K562 (cell line): ENCODE data around the gene TSSK2. TPM values are rescaled to one million over a fixed set of nuclear protein-coding genes. Genes with fewer than 3 reads are reported as not detected.

Source experiments
- ATF7 ChIP-seq: fragments of 450-650 bp; IDR thresholded peaks from 2 replicates; pipeline ENCODE4 v1.7.1; 2014; ENCODE audit warnings: mild to moderate bottlenecking, moderate library complexity
- CAMTA2 ChIP-seq: fragments of 250-450 bp; sonication (Bioruptor Pico); conservative IDR thresholded peaks from 2 replicates; pipeline ENCODE4 v1.5.1; 2022
- CTBP1 ChIP-seq: fragments of 450-650 bp; IDR thresholded peaks from 2 replicates; pipeline ENCODE4 v1.6.1; 2016; ENCODE audit warnings: borderline replicate concordance
- EHMT2 ChIP-seq: fragments of 450-650 bp; IDR thresholded peaks from 2 replicates; pipeline ENCODE4 v1.6.1; 2018; ENCODE audit warnings: antibody characterized with exemption
- GMEB1 ChIP-seq: fragments of 250-450 bp; sonication (Bioruptor Pico); IDR thresholded peaks from 2 replicates; pipeline ENCODE4 v1.4.0; 2020; ENCODE audit warnings: mild to moderate bottlenecking
- GTF2B ChIP-seq: IDR thresholded peaks from 2 replicates; pipeline ENCODE4 v1.6.1; 2011; ENCODE audit not compliant: insufficient read length; ENCODE audit errors: extremely low read depth
- HIVEP1 ChIP-seq: fragments of 250-450 bp; sonication (Bioruptor Pico); IDR thresholded peaks from 2 replicates; pipeline ENCODE4 v1.4.0; 2020; ENCODE audit warnings: mild to moderate bottlenecking
- KDM2B ChIP-seq: fragments of 250-450 bp; sonication (Bioruptor Pico); IDR thresholded peaks from 2 replicates; pipeline ENCODE4 v1.8.0; 2021; ENCODE audit warnings: mild to moderate bottlenecking, moderate library complexity
- NKRF ChIP-seq: fragments of 450-650 bp; IDR thresholded peaks from 2 replicates; pipeline ENCODE4 v1.6.1; 2016; ENCODE audit warnings: borderline replicate concordance
- RBBP5 ChIP-seq: fragments of 200-600 bp; sonication (generic); IDR thresholded peaks from 2 replicates; pipeline ENCODE4 v1.6.1; 2012; ENCODE audit warnings: borderline replicate concordance, mild to moderate bottlenecking, low read length, control low read depth, inconsistent platforms; ENCODE audit not compliant: insufficient read depth, poor library complexity, severe bottlenecking
- REST ChIP-seq, 2 experiments: fragments of 450-650 bp; formaldehyde crosslinking in 1 of 2; IDR thresholded peaks; 2 replicates each; pipeline versions ENCODE4 v1.4.0 to v1.6.1; 2014 to 2020; ENCODE audit warnings: mild to moderate bottlenecking in 2 of 2, borderline replicate concordance in 1 of 2, low read depth in 1 of 2
- SMAD3 ChIP-seq: fragments of 450-650 bp; formaldehyde crosslinking; conservative IDR thresholded peaks from 2 replicates; pipeline ENCODE4 v1.4.0; 2020; ENCODE audit warnings: mild to moderate bottlenecking
- TEAD4 ChIP-seq, 2 experiments: sonication (generic) in 1 of 2; formaldehyde crosslinking in 1 of 2; IDR thresholded peaks; 2 replicates each; pipeline versions ENCODE4 v1.6.1 to v1.8.0; 2012 to 2022; ENCODE audit warnings: borderline replicate concordance in 1 of 2, inconsistent platforms in 1 of 2, low read length in 1 of 2, mild to moderate bottlenecking in 1 of 2, missing genetic modification reagents in 1 of 2
- ZFPM2 ChIP-seq: fragments of 250-450 bp; sonication (Bioruptor Pico); IDR thresholded peaks from 2 replicates; pipeline ENCODE4 v1.5.1; 2022; ENCODE audit warnings: mild to moderate bottlenecking
- ZNF316 ChIP-seq: fragments of 450-650 bp; IDR thresholded peaks from 2 replicates; pipeline ENCODE4 v1.6.1; 2016
- polyA plus RNA-seq, 8 experiments: library from polyadenylated mRNA; depleted of rRNA in 4 of 8; stranded (reverse) in 5 of 8; unstranded in 3 of 8; fragments of >200 nt; fragmentation: Nextera tagmentation in 2 of 8; fragmentation: Illumina TruSeq in 1 of 8; extraction: Ambion mirVana in 2 of 8; extraction: Trizol in 1 of 8; gene quantifications; 2 replicates each; pipeline versions ENCODE4 v1.2.1 to v1.2.3, GENCODE V29; 2011 to 2014; ENCODE audit warnings: inconsistent platforms in 1 of 8, missing spikeins in 1 of 8
- total RNA-seq, 7 experiments: library from RNA; depleted of rRNA in 6 of 7; stranded (reverse); fragments of >200 nt in 6 of 7; fragmentation: Illumina TruSeq in 2 of 7; extraction: Trizol in 2 of 7; gene quantifications; 2 replicates each; pipeline versions ENCODE4 v1.2.1 to v1.2.3, GENCODE V29; 2011 to 2021; ENCODE audit warnings: low replicate concordance in 1 of 7

TSSK2 gene
- total and polyA plus RNA-seq, 9 of the 15 experiments (the other 6 are each of a cell fraction or from before 2014, with no cell fraction given) = 0.04 TPM; not detected in 8

- TF ChIP-seq EHMT2 = no peak
- peak; percentile 86 for TF ChIP-seq CTBP1
- TF ChIP-seq TEAD4 (IDR thresholded peaks at IDR 0.05; ENCODE audit: low read length) = peak; percentile 38; the same call in 1 of the 2 replicates
- TF ChIP-seq TEAD4 (CRISPR knock-in tag; IDR thresholded peaks at IDR 0.05; ENCODE audit: borderline replicate concordance) = no peak
- TF ChIP-seq SMAD3 (CRISPR knock-in tag) = peak; percentile 71
- 0 out of 2 replicates have a peak, but pooled peaks have one; percentile 20 for TF ChIP-seq ZNF316
- TF ChIP-seq GTF2B = no peak
- TF ChIP-seq ZFPM2 (CRISPR knock-in tag) = peak; percentile 48; the same call in 1 of the 2 replicates
- peak; percentile 90 for TF ChIP-seq GMEB1
- peak; percentile 89; the same call in 1 of the 2 replicates for TF ChIP-seq CAMTA2 (CRISPR knock-in tag)
- TF ChIP-seq RBBP5 = peak; percentile 97
- peak; percentile 85 for TF ChIP-seq ATF7
- TF ChIP-seq NKRF = peak; percentile 79
- TF ChIP-seq KDM2B (CRISPR knock-in tag) = peak; percentile 99
- TF ChIP-seq HIVEP1 = peak; percentile 49; the same call in 1 of the 2 replicates
- no peak for TF ChIP-seq REST (IDR thresholded peaks at IDR 0.05; ENCODE audit: borderline replicate concordance)
- TF ChIP-seq REST (CRISPR knock-in tag; IDR thresholded peaks at IDR 0.05; ENCODE audit: low read depth) = peak; percentile 63
Observed at GRCh38 chr22:19122143-19122751, 8.9 kb upstream of the TSSK2 start, which contains the start of gene DGCR2 (continued).
